HG02571 (cell line): ENCODE results near the gene KIAA0319L.
"Not testable (repeated sequence)": the region's sequence is repeated elsewhere in the genome, so short reads cannot be mapped to it uniquely, and the experiment has no call there.

Experiments
- ATAC-seq: cut with Tn5 transposase; IDR thresholded peaks from one replicate; pipeline ENCODE4 v1.9.1; 2021; ENCODE audit warnings: mild to moderate bottlenecking, moderate library complexity; ENCODE audit not compliant: unreplicated experiment

The KIAA0319L gene

GRCh38 chr1:35557118-35557610, at the start of gene KIAA0319L:
TSS of gene KIAA0319L (minus strand) at chr1:35557403. CDS start at chr1:35554491, 2,912 bp downstream.
- peak; percentile 76 for ATAC-seq

- ATAC-seq: no peak
These were observed 48.6 kb upstream of the KIAA0319L start for GRCh38 chr1:35605867-35606182.

- ATAC-seq: no peak
These were observed 48.1 kb upstream of the KIAA0319L start for GRCh38 chr1:35605071-35605866.

- ATAC-seq: no peak
These were observed 46.7 kb upstream of the KIAA0319L start for GRCh38 chr1:35603941-35604340.

DNA sequence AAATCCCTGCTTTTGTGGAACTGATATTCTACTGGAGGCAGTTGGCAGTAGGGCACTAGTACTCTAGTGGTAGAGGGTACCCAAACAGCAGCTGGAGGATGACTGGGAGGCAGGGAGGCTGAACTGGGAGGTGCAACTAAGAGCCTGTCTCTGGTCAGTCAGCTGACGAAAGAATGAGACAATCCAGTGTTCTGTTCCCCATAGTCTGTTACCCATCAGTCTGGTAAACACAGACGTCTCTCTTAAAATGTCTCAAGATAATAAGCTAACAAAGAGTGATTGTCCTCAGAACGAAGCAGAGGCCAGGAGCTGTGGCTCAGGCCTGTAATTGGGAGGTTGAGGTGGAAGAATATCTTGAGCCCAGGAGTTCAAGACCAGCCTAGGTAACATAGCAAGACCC, 46.3 kb upstream of the KIAA0319L start:
- no peak for ATAC-seq

- no peak for ATAC-seq
These were observed 43.4 kb upstream of the KIAA0319L start for GRCh38 chr1:35600593-35600992.

GRCh38 chr1:35599411-35599810, 42.2 kb upstream of the KIAA0319L start:
- ATAC-seq: no peak

- no peak for ATAC-seq
These were observed 41.7 kb upstream of the KIAA0319L start for GRCh38 chr1:35598895-35599294.

- no peak for ATAC-seq
These were observed 40.7 kb upstream of the KIAA0319L start for GRCh38 chr1:35597870-35598269.

DNA sequence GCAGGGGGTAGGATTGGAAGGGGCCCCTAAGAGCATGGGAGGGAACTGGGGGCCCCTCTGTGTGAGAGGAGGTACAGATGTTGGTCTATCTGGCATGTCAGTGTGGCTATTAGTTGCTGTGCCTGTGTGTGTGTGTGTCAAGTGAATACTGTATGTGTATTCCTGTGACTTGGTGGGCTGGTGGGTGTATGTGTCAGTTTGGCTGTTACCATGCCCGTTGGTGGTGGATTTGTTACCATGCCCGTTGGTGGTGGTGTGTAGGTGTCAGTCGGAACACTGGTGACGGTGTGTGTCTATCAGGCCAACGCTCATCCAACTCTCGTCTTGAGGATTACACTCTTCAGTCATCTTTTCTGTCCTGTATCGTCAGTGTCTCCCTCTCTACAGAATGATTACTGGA, 38.5 kb upstream of the KIAA0319L start:
- ATAC-seq: no peak

- no peak for ATAC-seq
These were observed 37.0 kb upstream of the KIAA0319L start for GRCh38 chr1:35594005-35594760.

DNA sequence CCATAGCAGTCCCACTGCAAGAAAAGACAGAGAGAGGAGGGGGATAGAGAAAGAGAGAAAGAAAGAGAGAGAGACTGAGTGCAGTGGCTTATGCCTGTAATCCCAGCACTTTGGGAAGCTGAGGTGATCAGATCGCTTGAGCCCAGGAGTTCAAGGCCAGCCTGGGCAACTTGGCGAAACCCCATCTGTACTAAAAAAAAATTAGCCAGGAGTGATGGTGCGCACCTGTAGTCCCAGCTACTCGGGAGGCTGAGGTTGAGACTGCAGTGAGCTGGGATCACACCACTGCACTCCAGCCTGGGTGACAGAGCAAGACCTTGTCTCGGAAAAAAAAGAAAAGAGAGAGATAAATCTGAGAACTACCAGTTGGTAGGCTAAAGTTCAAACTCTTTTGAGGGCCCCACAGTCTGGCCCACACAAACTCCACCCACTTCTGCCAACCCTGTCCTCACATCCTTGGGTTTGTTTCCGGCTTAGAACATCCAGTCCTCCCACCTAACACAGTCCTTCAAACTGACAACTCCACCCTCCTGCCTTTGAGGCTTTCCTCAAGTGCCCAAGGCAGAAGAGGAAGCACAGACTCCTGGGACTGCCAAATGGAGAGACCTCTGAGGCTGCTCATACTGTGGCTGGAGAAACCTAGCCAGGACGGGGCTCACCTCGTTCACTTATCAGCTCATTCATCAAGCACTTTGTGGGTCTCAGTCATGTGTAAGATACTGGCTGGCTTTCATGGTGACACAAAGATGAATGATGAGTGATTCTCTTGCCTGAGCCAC, 36.0 kb upstream of the KIAA0319L start:
- ATAC-seq: no peak

- no peak for ATAC-seq
These were observed 34.0 kb upstream of the KIAA0319L start for GRCh38 chr1:35591211-35591610.

DNA sequence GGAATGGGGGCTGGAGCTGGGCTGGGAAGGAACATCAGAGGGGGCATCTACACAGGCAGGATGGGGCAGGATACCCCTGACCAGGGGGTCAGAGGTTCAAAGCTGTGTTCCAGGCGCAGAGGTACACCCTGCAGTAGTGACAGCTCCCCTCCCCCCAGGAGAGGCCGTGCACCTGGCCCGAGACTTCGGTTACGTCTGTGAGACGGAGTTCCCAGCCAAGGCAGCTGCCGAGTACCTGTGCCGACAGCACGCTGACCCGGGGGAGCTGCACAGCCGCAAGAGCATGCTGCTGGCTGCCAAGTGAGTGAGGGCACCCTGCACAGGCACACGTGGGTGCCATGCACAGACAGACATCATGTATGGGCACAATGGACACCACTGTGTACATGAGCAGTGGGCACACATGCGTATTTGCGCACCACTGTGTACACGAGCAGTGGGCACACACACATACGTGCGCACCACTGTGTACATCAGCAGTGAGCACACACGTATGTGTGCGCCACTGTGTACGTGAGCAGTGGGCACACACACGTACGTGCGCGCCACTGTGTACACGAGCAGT, 33.4 kb upstream of the KIAA0319L start:
- no peak for ATAC-seq

- no peak for ATAC-seq
These were observed 32.6 kb upstream of the KIAA0319L start for GRCh38 chr1:35589516-35590427.

GRCh38 chr1:35588197-35588910, 31.2 kb upstream of the KIAA0319L start:
- ATAC-seq: no peak

- no peak for ATAC-seq
These were observed 30.5 kb upstream of the KIAA0319L start for GRCh38 chr1:35587736-35588135.

DNA sequence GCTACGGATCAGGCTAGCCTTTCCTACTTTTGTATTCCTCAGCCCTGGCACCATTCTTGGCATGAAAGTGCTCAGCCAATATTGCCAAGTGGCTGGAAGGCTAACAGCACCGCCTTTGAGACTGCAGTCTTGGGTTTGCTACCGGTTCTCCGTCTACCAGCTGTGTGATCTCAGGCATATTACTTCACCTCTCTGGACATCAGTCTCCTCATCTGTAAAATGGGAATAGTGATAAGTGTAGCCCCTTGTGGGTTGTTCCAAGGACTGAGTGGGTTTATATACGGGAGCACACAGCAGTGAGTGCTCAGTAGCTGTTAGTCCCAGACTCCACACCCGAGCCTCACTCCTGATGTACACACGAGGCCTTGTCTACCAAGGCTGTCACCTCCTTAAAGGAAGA, 29.6 kb upstream of the KIAA0319L start:
- no peak for ATAC-seq

DNA sequence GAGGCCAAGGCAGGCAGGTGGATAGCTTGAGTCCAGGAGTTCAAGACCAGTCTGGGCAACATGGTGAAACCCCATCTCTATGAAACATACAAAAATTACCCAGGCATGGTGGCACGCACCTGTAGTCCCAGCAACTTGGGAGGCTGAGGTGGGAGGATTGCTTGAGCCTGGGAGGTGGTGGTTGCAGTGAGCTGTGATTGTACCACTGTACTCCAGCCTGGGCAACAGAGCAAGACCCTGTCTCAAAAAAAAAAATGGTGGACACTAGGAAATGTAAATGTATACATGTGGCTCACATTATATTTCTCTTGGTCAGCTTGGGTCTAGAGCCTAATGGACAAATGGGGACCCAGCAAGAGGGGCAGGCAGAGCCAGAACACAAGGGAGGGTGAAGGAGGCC, 28.6 kb upstream of the KIAA0319L start:
- ATAC-seq: not testable (repeated sequence)
